Activated T-cell treated with anti-CD3 and anti-CD28 coated beads, Interleukin-2, amount 50 U/mL, for 4 hours (primary cell): ENCODE data around the gene ZNF467. TPM values are rescaled to one million over a fixed set of nuclear protein-coding genes. Genes with fewer than 3 reads are reported as not detected.

Source experiments
- ATAC-seq, 2 donors: fragments of 200-7000 bp; cut with Tn5 transposase; one replicate each; pipeline ENCODE4 v1.10.0; 2021
- DNase-seq: peaks from one replicate; pipeline ENCODE4 v3.0.0-alpha.2; 2020
- H3K27me3 Mint-ChIP-seq: one replicate; pipeline ENCODE4 v1.8.0; 2021; ENCODE audit warnings: low read depth, mixed read lengths
- H3K36me3 Mint-ChIP-seq: one replicate; pipeline ENCODE4 v1.8.0; 2022; ENCODE audit warnings: mixed read lengths; ENCODE audit not compliant: insufficient read depth
- H3K4me1 Mint-ChIP-seq: one replicate; pipeline ENCODE4 v1.8.0; 2021; ENCODE audit warnings: low read depth, mixed read lengths
- H3K4me3 Mint-ChIP-seq: one replicate; pipeline ENCODE4 v1.8.0; 2021; ENCODE audit warnings: mild to moderate bottlenecking, moderate library complexity, mixed read lengths
- H3K9me3 Mint-ChIP-seq: one replicate; pipeline ENCODE4 v1.8.0; 2021; ENCODE audit warnings: mixed read lengths
- total RNA-seq, 3 donors: library from RNA; stranded (reverse); gene quantifications; one replicate each; pipeline ENCODE4 v1.2.1, GENCODE V29; 2021

The ZNF467 gene
- total RNA-seq, 3 donors from 2014 or later: 0.08 to 0.18 (median 0.16) TPM

GRCh38 chr7:149799397-149800168 is 26.2 kb upstream of the ZNF467 start:
- H3K27me3 Mint-ChIP-seq: peaks cover 2% of the 10 kb centered on the region

GRCh38 chr7:149797771-149798170 is 24.4 kb upstream of the ZNF467 start:
- ATAC-seq: no peak
- peaks cover 3% of the 10 kb centered on the region for H3K27me3 Mint-ChIP-seq

More at GRCh38 chr7:149799397-149800168, 26.2 kb upstream of the ZNF467 start:
- peak; percentile 45 to 65 for ATAC-seq
- Mint-ChIP-seq H3K4me1 (no peaks in the 10 kb centered on the region), H3K4me3 (no peak overlapping the region), H3K36me3 (no peaks in the 10 kb centered on the region), H3K9me3 (no peaks in the 10 kb centered on the region)
- peak; percentile 61 for DNase-seq

GRCh38 chr7:149796287-149796860 is 23.0 kb upstream of the ZNF467 start:
- Mint-ChIP-seq H3K4me1 (no peaks in the 10 kb centered on the region), H3K27me3 (peaks cover 10% of the 10 kb centered on the region), H3K36me3 (no peaks in the 10 kb centered on the region), H3K4me3 (no peak overlapping the region), H3K9me3 (no peaks in the 10 kb centered on the region)
- DNase-seq (no peak), ATAC-seq (no peak)

More at GRCh38 chr7:149797771-149798170, 24.4 kb upstream of the ZNF467 start:
- no peaks in the 10 kb centered on the region for H3K36me3 Mint-ChIP-seq
- H3K4me3 Mint-ChIP-seq: no peak overlapping the region
- no peak for DNase-seq
- H3K4me1 Mint-ChIP-seq: no peaks in the 10 kb centered on the region
- H3K9me3 Mint-ChIP-seq: no peaks in the 10 kb centered on the region

- DNase-seq (no peak), ATAC-seq (no peak)
- H3K9me3 Mint-ChIP-seq: no peaks in the 10 kb centered on the region
- H3K4me1 Mint-ChIP-seq: no peaks in the 10 kb centered on the region
- H3K36me3 Mint-ChIP-seq: no peaks in the 10 kb centered on the region
- H3K27me3 Mint-ChIP-seq: peaks cover 15% of the 10 kb centered on the region
- no peak overlapping the region for H3K4me3 Mint-ChIP-seq
Measured at GRCh38 chr7:149795126-149795525, 21.7 kb upstream of the ZNF467 start.

GRCh38 chr7:149794661-149795060 is 21.3 kb upstream of the ZNF467 start:
- H3K4me3 Mint-ChIP-seq: no peak overlapping the region
- peaks cover 2% of the 10 kb centered on the region for H3K4me1 Mint-ChIP-seq
- H3K36me3 Mint-ChIP-seq: no peaks in the 10 kb centered on the region
- peaks cover 19% of the 10 kb centered on the region for H3K27me3 Mint-ChIP-seq
- ATAC-seq (no peak), DNase-seq (no peak)
- H3K9me3 Mint-ChIP-seq: no peaks in the 10 kb centered on the region

GRCh38 chr7:149793261-149793660 is 19.9 kb upstream of the ZNF467 start:
- Mint-ChIP-seq H3K4me3 (no peak overlapping the region), H3K4me1 (peaks cover 2% of the 10 kb centered on the region), H3K36me3 (no peaks in the 10 kb centered on the region), H3K27me3 (peaks cover 27% of the 10 kb centered on the region), H3K9me3 (no peaks in the 10 kb centered on the region)
- DNase-seq (no peak), ATAC-seq (no peak)

- H3K4me3 Mint-ChIP-seq: no peak overlapping the region
- H3K4me1 Mint-ChIP-seq: peaks cover 2% of the 10 kb centered on the region
- H3K27me3 Mint-ChIP-seq: peaks cover 28% of the 10 kb centered on the region
- no peaks in the 10 kb centered on the region for H3K36me3 Mint-ChIP-seq
- no peaks in the 10 kb centered on the region for H3K9me3 Mint-ChIP-seq
- ATAC-seq (no peak), DNase-seq (no peak)
Measured at GRCh38 chr7:149792220-149792595, 18.8 kb upstream of the ZNF467 start.

- no peaks in the 10 kb centered on the region for H3K36me3 Mint-ChIP-seq
- no peaks in the 10 kb centered on the region for H3K9me3 Mint-ChIP-seq
- no peak overlapping the region for H3K4me3 Mint-ChIP-seq
- ATAC-seq (no peak), DNase-seq (no peak)
- H3K4me1 Mint-ChIP-seq: peaks cover 2% of the 10 kb centered on the region
- peaks cover 28% of the 10 kb centered on the region for H3K27me3 Mint-ChIP-seq
Measured at GRCh38 chr7:149791411-149792219, 18.2 kb upstream of the ZNF467 start.

GRCh38 chr7:149790754-149791360 is 17.5 kb upstream of the ZNF467 start:
- Mint-ChIP-seq H3K27me3 (peaks cover 28% of the 10 kb centered on the region), H3K4me1 (peaks cover 2% of the 10 kb centered on the region), H3K9me3 (no peaks in the 10 kb centered on the region), H3K4me3 (no peak overlapping the region), H3K36me3 (no peaks in the 10 kb centered on the region)
- DNase-seq (no peak), ATAC-seq (no peak)

- peak; percentile 30 to 59 for ATAC-seq
Measured at GRCh38 chr7:149790146-149790548, 16.8 kb upstream of the ZNF467 start.

GRCh38 chr7:149789101-149789500 is 15.7 kb upstream of the ZNF467 start:
- DNase-seq (no peak), ATAC-seq (no peak)
- Mint-ChIP-seq H3K9me3 (no peaks in the 10 kb centered on the region), H3K4me3 (no peak overlapping the region), H3K27me3 (peaks cover 26% of the 10 kb centered on the region), H3K36me3 (no peaks in the 10 kb centered on the region), H3K4me1 (peaks cover 2% of the 10 kb centered on the region)

More at GRCh38 chr7:149790146-149790548, 16.8 kb upstream of the ZNF467 start:
- Mint-ChIP-seq H3K4me1 (peaks cover 2% of the 10 kb centered on the region), H3K27me3 (peaks cover 26% of the 10 kb centered on the region), H3K9me3 (no peaks in the 10 kb centered on the region), H3K36me3 (no peaks in the 10 kb centered on the region), H3K4me3 (no peak overlapping the region)
- no peak for DNase-seq

GRCh38 chr7:149788300-149788851 is 15.0 kb upstream of the ZNF467 start:
- no peak overlapping the region for H3K4me3 Mint-ChIP-seq
- peaks cover 2% of the 10 kb centered on the region for H3K4me1 Mint-ChIP-seq
- no peaks in the 10 kb centered on the region for H3K9me3 Mint-ChIP-seq
- H3K36me3 Mint-ChIP-seq: no peaks in the 10 kb centered on the region
- DNase-seq (no peak), ATAC-seq (no peak)
- peaks cover 26% of the 10 kb centered on the region for H3K27me3 Mint-ChIP-seq

GRCh38 chr7:149787428-149788299 is 14.3 kb upstream of the ZNF467 start:
- ATAC-seq: peak; percentile 43 to 75

More at GRCh38 chr7:149787428-149788299, 14.3 kb upstream of the ZNF467 start:
- H3K4me3 Mint-ChIP-seq: no peak overlapping the region
- no peak for DNase-seq
- no peaks in the 10 kb centered on the region for H3K36me3 Mint-ChIP-seq
- peaks cover 2% of the 10 kb centered on the region for H3K4me1 Mint-ChIP-seq
- H3K9me3 Mint-ChIP-seq: no peaks in the 10 kb centered on the region
- peaks cover 24% of the 10 kb centered on the region for H3K27me3 Mint-ChIP-seq
